Neuronal stem cell (in vitro differentiated cells): ENCODE data around the gene P4HB.

Experiments
- DNase-seq: peaks from one replicate; pipeline ENCODE4 v3.0.0-alpha.2; 2013; ENCODE audit warnings: low spot score
- H2AFZ ChIP-seq: one replicate; pipeline ENCODE4 v1.6.1; 2013; ENCODE audit warnings: mild to moderate bottlenecking, low read length, inconsistent platforms
- H2AK5ac ChIP-seq: 2 replicates; pipeline ENCODE4 v1.6.1; 2013; ENCODE audit warnings: low read depth, mild to moderate bottlenecking, inconsistent platforms, low read length, moderate library complexity, mixed read lengths
- H2BK120ac ChIP-seq: 2 replicates; pipeline ENCODE4 v1.6.1; 2013; ENCODE audit warnings: low read depth, mild to moderate bottlenecking, inconsistent platforms, low read length, moderate library complexity, mixed read lengths
- H2BK12ac ChIP-seq: one replicate; pipeline ENCODE4 v1.6.1; 2013; ENCODE audit warnings: low read length, inconsistent platforms
- H2BK15ac ChIP-seq: 2 replicates; pipeline ENCODE4 v1.6.1; 2013; ENCODE audit warnings: mild to moderate bottlenecking, low read length, inconsistent platforms, mixed read lengths
- H2BK5ac ChIP-seq: one replicate; pipeline ENCODE4 v1.6.1; 2013; ENCODE audit warnings: inconsistent platforms, mild to moderate bottlenecking, low read length, moderate library complexity
- H3K14ac ChIP-seq: one replicate; pipeline ENCODE4 v1.6.1; 2013; ENCODE audit warnings: low read length, inconsistent platforms
- H3K18ac ChIP-seq: 2 replicates; pipeline ENCODE4 v1.6.1; 2013; ENCODE audit warnings: low read length, inconsistent platforms
- H3K23ac ChIP-seq: 2 replicates; pipeline ENCODE4 v1.6.1; 2013; ENCODE audit warnings: low read depth, mild to moderate bottlenecking, mixed read lengths, low read length, inconsistent platforms; ENCODE audit not compliant: poor library complexity
- H3K27ac ChIP-seq: replicated peaks from 3 replicates; pipeline ENCODE4 v1.5.1; 2013; ENCODE audit warnings: low read length, inconsistent platforms
- H3K27me3 ChIP-seq, 3 experiments: 2 replicates each; pipeline ENCODE4 v1.6.1; 2013; ENCODE audit warnings: low read length in 3 of 3, mild to moderate bottlenecking in 2 of 3, inconsistent platforms in 1 of 3, low read depth in 1 of 3, mixed read lengths in 1 of 3, moderate library complexity in 1 of 3; ENCODE audit not compliant: control insufficient read depth in 3 of 3, insufficient read depth in 3 of 3
- H3K36me3 ChIP-seq, 2 donors: replicated peaks in 1 of 2; 2 replicates each; pipeline ENCODE4 v1.6.1; 2013; ENCODE audit warnings: low read length in 2 of 2; ENCODE audit not compliant: control insufficient read depth in 2 of 2, insufficient read depth in 2 of 2
- H3K4ac ChIP-seq: 2 replicates; pipeline ENCODE4 v1.6.1; 2013; ENCODE audit warnings: inconsistent platforms, mild to moderate bottlenecking, low read length, moderate library complexity
- H3K4me1 ChIP-seq, 2 donors: 1 replicate in 1 of 2; 2 replicates in 1 of 2; pipeline ENCODE4 v1.6.1; 2013; ENCODE audit warnings: low read length in 2 of 2, low read depth in 1 of 2; ENCODE audit not compliant: control insufficient read depth in 2 of 2, insufficient read depth in 1 of 2
- H3K4me2 ChIP-seq: one replicate; pipeline ENCODE4 v1.6.1; 2013; ENCODE audit warnings: mild to moderate bottlenecking, low read length, inconsistent platforms; ENCODE audit not compliant: insufficient read depth, poor library complexity, severe bottlenecking
- H3K4me3 ChIP-seq, 2 donors: 2 replicates each; pipeline ENCODE4 v1.5.1; 2013; ENCODE audit warnings: low read length in 2 of 2, mild to moderate bottlenecking in 2 of 2, inconsistent platforms in 1 of 2, moderate library complexity in 1 of 2
- H3K79me1 ChIP-seq: one replicate; pipeline ENCODE4 v1.6.1; 2013; ENCODE audit warnings: low read depth, mild to moderate bottlenecking, inconsistent platforms, low read length, moderate library complexity
- H3K9ac ChIP-seq: one replicate; pipeline ENCODE4 v1.6.1; 2013; ENCODE audit warnings: mild to moderate bottlenecking, low read depth, low read length, inconsistent platforms; ENCODE audit not compliant: poor library complexity
- H3K9me3 ChIP-seq, 2 donors: replicated peaks in 1 of 2; 2 replicates each; pipeline versions ENCODE3 to v1.6.1; 2013; ENCODE audit warnings: low read length in 2 of 2, mild to moderate bottlenecking in 2 of 2, inconsistent platforms in 1 of 2, low read depth in 1 of 2, mixed read lengths in 1 of 2, moderate library complexity in 1 of 2; ENCODE audit not compliant: control insufficient read depth in 2 of 2, insufficient read depth in 1 of 2
- H4K8ac ChIP-seq: one replicate; pipeline ENCODE4 v1.6.1; 2013; ENCODE audit warnings: low read depth, mild to moderate bottlenecking, inconsistent platforms, low read length, moderate library complexity
- H4K91ac ChIP-seq: one replicate; pipeline ENCODE4 v1.6.1; 2013; ENCODE audit warnings: low read length, low read depth, mild to moderate bottlenecking, inconsistent platforms; ENCODE audit not compliant: poor library complexity
- WGBS, 2 donors: extraction: QIAGEN DNeasy Blood & Tissue Kit; methylation state at CpG; one replicate each; pipeline ENCODE4 v1.1.7; 2013; ENCODE audit warnings: missing lambda C conversion rate in 2 of 2, mixed read lengths in 1 of 2; ENCODE audit not compliant: insufficient read length in 2 of 2, insufficient replicate concordance in 1 of 2; ENCODE audit errors: extremely low coverage in 2 of 2; 5-methylcytosine and 5-hydroxymethylcytosine counted together

The P4HB gene

DNA sequence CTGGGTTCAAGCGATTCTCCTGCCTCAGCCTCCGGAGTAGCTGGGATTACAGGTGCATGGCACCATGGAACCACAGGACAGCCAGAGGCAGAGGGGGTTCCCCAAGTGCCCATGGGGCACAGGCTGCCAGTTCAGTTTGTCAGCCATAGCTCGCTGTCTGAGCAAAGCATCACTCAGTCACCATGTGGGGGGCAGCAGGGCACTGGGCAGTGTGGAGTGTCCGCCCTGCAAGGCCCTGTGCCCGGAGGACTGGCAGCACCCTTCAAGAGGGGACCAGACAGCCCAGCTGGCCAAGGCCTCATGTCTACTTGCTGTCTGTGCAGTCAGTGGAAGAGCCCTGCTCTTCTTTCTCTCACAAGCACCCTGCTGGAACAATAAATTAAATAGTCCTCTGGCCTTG lies 24.6 kb upstream of the P4HB start:
- Histone ChIP-seq H3K23ac (no peak overlapping the region), H2BK15ac (no peak overlapping the region), H2AK5ac (no peak overlapping the region), H3K18ac (no peak overlapping the region), H2BK120ac (no peak overlapping the region), H3K27me3 (no peaks in the 10 kb centered on the region), H3K27ac (no peak overlapping the region), H4K91ac (no peak overlapping the region), H3K9me3 (no peaks in the 10 kb centered on the region), H3K4me1 (peaks cover 0 to 7% of the 10 kb centered on the region in 2 donors), H2BK5ac (no peak overlapping the region), H4K8ac (no peak overlapping the region), H3K79me1 (peaks cover 10% of the 10 kb centered on the region), H3K4me3 (peak overlapping the region in 1 of 2 donors; percentile 60), H2BK12ac (no peak overlapping the region), H3K9ac (no peak overlapping the region), H3K14ac (no peak overlapping the region), H3K4ac (no peak overlapping the region), H3K4me2 (no peak overlapping the region), H3K36me3 (peaks cover 52 to 87% of the 10 kb centered on the region in 2 donors), H2AFZ (no peak overlapping the region)
- no peak for DNase-seq
- WGBS, 2 donors, result no CpG with 5 or more reads among the region's 5 CpGs

DNA sequence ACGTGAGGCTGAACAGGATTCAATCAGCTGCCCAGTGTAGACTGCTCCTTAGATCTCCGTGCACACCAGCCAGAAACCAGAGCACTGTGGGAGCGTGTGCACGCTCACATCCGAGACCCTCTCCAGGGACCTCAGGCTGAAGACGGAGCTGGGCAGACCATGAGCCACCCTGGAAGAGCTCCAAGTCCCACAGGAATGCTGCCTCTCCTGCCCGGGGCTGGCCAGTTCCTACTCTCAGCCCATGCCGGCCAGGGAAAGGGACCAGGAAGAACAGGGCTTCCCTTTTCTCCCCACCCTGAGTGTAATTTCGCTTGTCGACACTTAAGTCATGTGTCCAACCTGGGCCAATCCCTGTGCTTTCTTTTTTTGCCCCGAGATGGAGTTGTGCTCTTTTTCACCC lies 24.2 kb upstream of the P4HB start:
- Histone ChIP-seq H3K14ac (no peak overlapping the region), H3K9me3 (no peaks in the 10 kb centered on the region), H3K4me2 (no peak overlapping the region), H3K4ac (no peak overlapping the region), H3K79me1 (peaks cover 10% of the 10 kb centered on the region), H3K9ac (no peak overlapping the region), H3K23ac (no peak overlapping the region), H2BK5ac (no peak overlapping the region), H4K91ac (no peak overlapping the region), H3K18ac (no peak overlapping the region), H3K27ac (no peak overlapping the region), H3K36me3 (peaks cover 48 to 87% of the 10 kb centered on the region in 2 donors), H2BK15ac (no peak overlapping the region), H2BK12ac (no peak overlapping the region), H3K4me3 (no peak overlapping the region), H2AFZ (no peak overlapping the region), H2BK120ac (no peak overlapping the region), H3K4me1 (peaks cover 0 to 3% of the 10 kb centered on the region in 2 donors), H2AK5ac (no peak overlapping the region), H3K27me3 (no peaks in the 10 kb centered on the region), H4K8ac (no peak overlapping the region)
- DNase-seq, result no peak
- WGBS, 2 donors, result no CpG with 5 or more reads among the region's 11 CpGs

DNA sequence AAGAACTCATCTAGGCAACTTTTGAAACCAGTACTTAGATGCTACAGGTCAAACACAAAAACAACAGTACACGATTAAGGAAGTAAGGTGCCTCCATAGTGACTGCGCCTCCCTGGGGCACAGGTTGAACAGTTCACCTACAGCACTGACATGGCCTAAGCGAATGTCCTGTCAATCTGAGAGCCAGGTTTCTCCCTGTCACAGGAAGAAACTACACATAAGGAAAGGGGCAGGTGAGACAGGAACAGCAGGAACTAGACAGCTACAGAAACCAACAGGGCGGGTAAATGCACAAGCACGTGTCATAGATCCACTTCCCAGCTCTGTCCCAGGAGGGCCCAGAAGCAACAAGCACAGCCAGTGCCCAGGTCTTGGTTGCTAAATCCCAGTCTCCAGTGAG lies 18.8 kb upstream of the P4HB start:
- Histone ChIP-seq H4K8ac (no peak overlapping the region), H3K27me3 (no peaks in the 10 kb centered on the region), H2BK120ac (no peak overlapping the region), H3K4me3 (no peak overlapping the region), H2BK5ac (no peak overlapping the region), H4K91ac (no peak overlapping the region), H3K4me1 (no peaks in the 10 kb centered on the region), H3K18ac (no peak overlapping the region), H3K9ac (no peak overlapping the region), H2AFZ (no peak overlapping the region), H3K23ac (no peak overlapping the region), H2BK12ac (no peak overlapping the region), H3K79me1 (no peaks in the 10 kb centered on the region), H3K9me3 (peaks cover 0 to 4% of the 10 kb centered on the region in 2 donors), H3K27ac (no peak overlapping the region), H3K14ac (no peak overlapping the region), H2AK5ac (no peak overlapping the region), H3K4ac (no peak overlapping the region), H3K36me3 (peaks cover 7 to 61% of the 10 kb centered on the region in 2 donors), H2BK15ac (no peak overlapping the region), H3K4me2 (no peak overlapping the region)
- WGBS, 2 donors, result no CpG with 5 or more reads among the region's 5 CpGs
- no peak for DNase-seq

DNA sequence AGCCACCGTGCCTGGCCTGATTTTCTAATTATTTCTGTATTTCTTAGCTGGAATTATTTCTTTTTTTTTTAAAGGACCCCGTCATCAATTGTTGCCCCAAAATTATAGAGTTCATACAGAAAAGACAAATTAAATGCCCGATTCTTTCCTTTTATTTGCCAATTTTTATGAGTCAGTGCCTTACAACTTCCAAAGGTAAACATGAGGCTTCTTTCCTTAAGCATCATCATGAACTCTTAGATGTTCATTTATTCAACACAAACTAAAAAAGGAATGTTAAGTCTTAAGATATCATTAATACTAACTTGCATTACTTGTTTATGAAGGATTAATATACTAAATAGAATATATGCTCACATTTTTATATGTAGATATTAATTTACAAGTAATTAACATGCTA lies 18.0 kb upstream of the P4HB start:
- H3K4ac ChIP-seq, result no peak overlapping the region
- H3K27me3 ChIP-seq, result no peaks in the 10 kb centered on the region
- no peak overlapping the region for H3K27ac ChIP-seq
- no peak overlapping the region for H4K8ac ChIP-seq
- no peak overlapping the region for H3K4me2 ChIP-seq
- H4K91ac ChIP-seq, result no peak overlapping the region
- no peak overlapping the region for H3K4me3 ChIP-seq
- H2BK5ac ChIP-seq, result no peak overlapping the region
- H2BK15ac ChIP-seq, result no peak overlapping the region
- H3K14ac ChIP-seq, result no peak overlapping the region
- no peak overlapping the region for H2AK5ac ChIP-seq
- no peak overlapping the region for H3K18ac ChIP-seq
- no peak overlapping the region for H2BK12ac ChIP-seq
- H2BK120ac ChIP-seq, result no peak overlapping the region
- H3K9me3 ChIP-seq, result peaks cover 0 to 5% of the 10 kb centered on the region in 2 donors
- no peak overlapping the region for H3K23ac ChIP-seq
- H3K79me1 ChIP-seq, result no peaks in the 10 kb centered on the region
- no CpG with 5 or more reads among the region's 3 CpGs for WGBS, 2 donors
- H3K4me1 ChIP-seq, result no peaks in the 10 kb centered on the region
- peaks cover 6 to 57% of the 10 kb centered on the region in 2 donors for H3K36me3 ChIP-seq
- no peak overlapping the region for H3K9ac ChIP-seq
- H2AFZ ChIP-seq, result no peak overlapping the region
- no peak for DNase-seq
